Measurements from ENCODE around the gene KCTD11.
A peak's percentile ranks its signal among the peaks of the same experiment; 100 is the strongest.

The KCTD11 gene

DNA sequence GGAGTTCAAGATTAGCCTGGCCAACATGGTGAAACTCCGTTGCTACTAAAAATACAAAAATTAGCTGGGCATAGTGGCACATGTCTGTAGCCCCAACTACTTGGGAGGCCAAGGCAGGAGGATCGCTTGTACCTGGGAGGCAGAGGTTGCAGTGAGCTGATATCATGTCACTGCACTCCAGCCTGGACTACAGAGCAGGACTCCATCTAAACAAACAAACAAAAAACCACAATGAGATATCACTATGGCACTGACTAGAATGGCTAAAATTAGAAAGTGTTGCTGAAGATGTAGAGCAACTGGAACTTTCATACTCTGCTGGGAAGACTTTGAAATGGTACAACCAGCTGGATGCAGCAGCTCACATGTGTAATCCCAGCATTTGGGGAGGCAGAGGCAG, 22.4 kb downstream of the KCTD11 start:
- DNase-seq (ENCODE audit: low read depth in 1 of 2, low spot score in 1 of 2), result no peak

DNA sequence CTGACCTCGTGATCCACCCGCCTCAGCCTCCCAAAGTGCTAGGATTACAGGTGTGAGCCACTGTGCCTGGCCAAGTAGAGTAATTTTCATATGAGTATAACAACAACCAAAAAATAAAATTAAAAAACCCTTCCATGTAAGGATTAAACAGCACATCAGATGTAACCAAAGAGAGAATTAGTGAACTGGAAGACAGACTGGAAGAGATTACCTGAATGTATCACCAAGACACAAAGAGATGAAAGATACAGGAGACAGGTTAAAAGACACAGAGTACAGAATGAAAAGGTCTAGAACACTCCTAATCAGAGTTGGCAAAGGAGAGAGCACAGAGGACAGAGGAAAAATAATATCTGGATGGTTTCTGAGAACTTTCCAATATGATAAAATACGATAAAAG, 27.2 kb downstream of the KCTD11 start:
- no peak for DNase-seq (ENCODE audit: low read depth in 1 of 2, low spot score in 1 of 2)

DNA sequence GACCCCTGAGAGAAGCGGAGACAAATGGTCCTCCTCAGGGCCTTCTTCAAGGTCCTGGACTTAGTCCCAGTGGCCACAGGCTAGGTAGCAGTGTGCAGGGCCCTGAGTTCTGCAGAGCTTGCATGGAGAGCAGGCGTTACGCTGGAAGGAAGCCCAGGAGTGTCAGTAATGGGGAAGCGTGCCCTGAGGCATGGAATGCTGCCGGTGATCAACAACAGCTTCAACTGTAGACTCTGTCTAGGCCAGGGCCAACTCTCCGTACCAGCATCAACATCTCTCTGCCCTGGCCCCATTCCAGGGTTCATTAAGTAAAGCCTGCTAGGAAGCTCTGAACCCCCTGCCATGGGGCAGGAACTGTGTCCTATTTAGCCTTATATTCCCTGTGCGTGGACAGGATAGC, 28.4 kb downstream of the KCTD11 start:
- no peak for DNase-seq (ENCODE audit: low read depth in 1 of 2, low spot score in 1 of 2)

DNA sequence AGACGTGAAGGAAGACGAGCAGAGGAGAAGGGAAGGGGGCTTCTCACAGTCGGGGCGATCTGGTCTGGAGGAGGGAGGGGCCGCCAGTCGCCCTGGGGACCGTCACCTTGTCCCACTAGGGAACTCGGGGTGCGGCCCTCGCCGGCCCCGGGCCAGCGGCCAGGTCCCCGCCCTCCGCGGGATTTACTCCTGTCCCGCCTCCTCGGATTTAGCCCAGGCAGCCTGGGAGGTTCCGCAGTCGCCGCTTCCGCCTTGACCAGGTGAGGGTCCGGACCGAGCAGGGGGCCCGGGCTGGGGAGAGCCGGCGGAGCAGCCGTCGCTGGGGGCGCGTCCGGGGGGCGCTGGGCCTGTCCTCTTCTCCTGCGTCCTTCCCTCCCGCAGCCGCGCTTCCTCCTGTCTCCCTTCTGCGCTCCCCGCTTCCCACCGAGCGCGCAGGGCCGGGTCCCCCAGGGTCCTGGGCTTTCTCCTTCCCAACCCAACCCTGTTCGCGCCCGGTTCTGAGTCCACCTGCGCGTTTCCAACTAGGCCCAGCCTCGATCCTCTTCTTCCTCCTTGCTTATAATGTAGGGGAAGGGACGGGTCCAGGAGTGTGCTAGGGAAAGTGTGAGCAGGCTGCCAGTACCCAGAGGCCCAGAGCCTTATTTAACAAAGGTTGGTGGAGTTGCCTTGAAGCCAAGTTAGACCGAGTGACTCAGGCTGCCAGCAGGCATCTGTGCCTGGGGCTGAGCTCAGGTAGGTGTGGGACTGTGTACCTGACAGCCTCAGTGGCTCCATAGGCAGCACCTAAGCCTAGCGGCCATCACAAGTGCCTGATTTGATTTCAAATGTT, 29.1 kb downstream of the KCTD11 start, which contains the start of gene TNK1:
TSS of gene TNK1 (plus strand) at position 235 of the 829 bp plus-strand sequence. CDS start 1,838 bp downstream, outside the sequence.
- no peak for DNase-seq (ENCODE audit: low read depth in 1 of 2, low spot score in 1 of 2)

DNA sequence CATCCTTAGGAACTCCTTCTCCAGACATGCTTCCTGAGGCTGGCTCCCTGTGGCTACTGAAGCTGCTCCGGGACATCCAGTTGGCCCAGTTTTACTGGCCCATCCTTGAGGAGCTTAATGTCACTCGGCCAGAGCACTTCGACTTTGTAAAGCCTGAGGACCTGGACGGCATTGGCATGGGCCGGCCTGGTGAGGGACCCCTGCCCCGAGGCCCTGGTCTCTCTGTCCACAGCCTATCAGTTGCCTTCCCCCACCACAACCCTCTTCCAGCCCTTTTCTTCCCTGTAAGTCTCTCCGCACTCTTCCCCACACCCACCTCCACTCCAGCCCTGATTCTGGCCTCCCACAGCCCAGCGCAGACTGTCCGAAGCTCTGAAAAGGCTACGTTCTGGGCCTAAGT, 30.9 kb downstream of the KCTD11 start:
- DNase-seq (ENCODE audit: low read depth in 1 of 2, low spot score in 1 of 2), result no peak

DNA sequence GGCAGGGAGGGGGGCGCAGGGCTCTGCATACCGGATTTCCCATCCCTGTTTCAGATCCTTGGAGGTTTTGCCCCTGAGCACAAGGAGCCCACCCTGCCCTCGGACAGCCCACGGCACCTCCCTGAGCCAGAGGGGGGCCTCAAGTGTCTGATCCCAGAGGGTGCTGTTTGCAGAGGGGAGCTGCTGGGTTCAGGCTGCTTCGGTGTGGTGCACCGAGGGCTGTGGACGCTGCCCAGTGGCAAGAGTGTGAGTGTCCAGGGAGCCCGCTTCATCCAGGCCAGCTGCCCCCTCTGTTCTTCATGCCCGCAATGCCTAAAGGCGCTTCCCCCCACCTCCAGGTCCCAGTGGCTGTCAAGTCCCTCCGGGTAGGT, 31.4 kb downstream of the KCTD11 start:
- no peak for DNase-seq (ENCODE audit: low read depth in 1 of 2, low spot score in 1 of 2)

DNA sequence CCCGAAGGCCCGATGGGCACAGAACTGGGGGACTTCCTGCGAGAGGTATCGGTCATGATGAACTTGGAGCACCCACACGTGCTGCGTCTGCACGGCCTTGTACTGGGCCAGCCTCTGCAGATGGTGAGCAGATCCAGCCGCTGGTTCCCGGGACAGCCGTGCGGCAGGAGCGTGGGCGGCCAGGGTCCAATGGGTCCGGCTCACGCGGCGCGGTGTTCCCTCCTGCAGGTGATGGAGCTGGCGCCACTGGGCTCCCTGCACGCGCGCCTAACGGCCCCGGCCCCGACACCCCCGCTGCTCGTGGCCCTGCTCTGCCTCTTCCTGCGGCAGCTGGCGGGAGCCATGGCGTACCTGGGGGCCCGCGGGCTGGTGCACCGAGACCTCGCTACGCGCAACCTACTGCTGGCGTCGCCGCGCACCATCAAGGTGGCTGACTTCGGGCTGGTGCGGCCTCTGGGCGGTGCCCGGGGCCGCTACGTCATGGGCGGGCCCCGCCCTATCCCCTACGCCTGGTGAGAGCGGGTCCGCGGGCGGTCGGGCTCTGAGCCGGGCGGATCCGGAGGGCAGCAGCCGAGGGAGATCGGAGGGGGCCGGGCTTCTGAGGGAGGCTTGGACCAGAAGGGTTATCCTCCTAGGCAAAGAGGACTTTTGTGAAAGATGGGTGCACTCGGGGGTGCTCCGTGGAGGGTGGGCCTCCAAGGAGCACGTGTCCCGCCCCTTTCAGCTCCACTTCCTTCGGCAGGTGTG, 32.0 kb downstream of the KCTD11 start:
- peak; percentile 51 to 59 for DNase-seq (ENCODE audit: low read depth in 1 of 2, low spot score in 1 of 2)

DNA sequence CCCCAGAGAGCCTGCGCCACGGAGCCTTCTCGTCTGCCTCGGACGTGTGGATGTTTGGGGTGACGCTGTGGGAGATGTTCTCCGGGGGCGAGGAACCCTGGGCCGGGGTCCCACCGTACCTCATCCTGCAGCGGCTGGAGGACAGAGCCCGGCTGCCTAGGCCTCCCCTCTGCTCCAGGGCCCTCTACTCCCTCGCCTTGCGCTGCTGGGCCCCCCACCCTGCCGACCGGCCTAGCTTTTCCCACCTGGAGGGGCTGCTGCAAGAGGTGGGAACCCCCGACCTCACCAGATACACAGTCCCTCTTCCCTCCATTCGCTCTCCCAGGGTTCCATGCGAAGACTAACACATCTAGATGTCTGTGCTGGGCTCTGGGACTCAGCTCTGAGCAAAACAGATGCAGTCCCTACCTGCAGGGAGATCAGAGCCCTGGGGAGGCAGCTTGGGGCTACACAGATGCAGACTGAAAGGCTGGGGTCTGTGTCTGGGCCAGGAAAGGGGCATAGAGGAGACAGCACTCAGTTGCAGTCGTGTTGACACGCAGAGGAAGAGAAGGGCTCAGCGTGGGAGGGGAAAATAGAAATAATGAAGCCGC, 32.6 kb downstream of the KCTD11 start:
- no peak for DNase-seq (ENCODE audit: low read depth in 1 of 2, low spot score in 1 of 2)

DNA sequence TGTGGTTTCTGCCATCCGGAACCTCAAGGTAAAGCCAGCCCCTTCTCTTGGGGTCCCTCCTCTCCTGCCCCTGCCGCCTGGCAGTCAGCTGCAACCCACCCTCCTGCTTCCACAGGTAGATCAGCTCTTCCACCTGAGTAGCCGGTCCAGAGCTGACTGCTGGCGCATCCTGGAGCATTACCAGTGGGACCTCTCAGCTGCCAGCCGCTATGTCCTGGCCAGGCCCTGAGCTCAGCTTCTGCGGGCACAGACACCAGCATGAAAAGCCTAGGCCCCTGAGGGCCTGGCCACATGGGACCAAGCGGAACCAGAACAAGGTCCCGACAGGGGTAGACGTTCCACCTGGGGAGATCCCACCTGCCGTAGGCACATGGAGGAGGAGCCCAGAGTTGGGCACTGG, 36.9 kb downstream of the KCTD11 start:
- no peak for DNase-seq (ENCODE audit: low read depth in 1 of 2, low spot score in 1 of 2)

DNA sequence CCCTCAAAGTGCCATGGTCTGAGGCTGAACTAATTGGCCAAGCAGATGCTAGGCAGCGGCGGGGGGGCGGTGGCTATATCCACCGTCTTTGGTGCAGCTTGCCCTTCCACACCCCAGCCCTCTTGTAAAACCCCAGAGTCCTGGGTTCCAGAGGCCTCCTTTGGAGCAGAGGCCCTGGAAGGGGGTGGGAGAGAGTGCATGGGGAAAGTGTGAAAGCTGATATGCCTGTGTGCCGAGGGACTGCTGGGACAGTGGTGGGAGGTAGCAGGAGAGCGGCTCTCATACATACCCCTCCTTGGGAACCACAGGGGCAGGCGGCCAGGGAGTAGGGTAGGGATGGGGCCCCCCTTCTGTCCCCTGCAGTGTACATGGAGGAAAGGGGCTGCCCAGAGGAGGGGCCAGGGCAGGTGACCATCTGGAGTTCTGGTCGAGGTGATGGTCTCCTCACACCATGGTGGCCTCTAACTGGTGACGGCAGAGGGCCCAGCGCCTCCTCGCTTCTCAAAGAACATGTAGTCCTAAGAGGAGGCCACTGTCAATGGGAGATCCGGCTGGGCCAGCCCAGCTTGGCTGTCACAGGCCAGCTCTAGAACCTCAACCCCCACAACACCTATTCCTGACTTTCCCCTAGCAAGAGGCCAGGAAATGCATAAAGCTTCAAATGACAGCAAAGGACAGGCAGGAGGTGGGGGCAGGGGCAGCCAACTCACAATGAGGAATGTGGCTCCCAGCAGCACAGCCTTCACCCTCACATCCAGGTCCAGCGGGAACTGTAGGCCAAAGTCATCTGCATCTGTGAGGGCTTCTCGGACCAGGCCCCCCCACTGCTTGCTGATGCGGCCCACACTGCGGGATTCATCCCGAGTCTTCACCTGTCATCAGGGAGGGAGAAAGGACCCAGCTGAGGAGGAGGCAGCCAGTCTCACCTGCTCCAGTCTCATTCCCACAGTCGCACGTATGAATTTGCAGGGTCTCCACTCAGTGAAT, 38.3 kb downstream of the KCTD11 start:
- no peak for DNase-seq (ENCODE audit: low read depth in 1 of 2, low spot score in 1 of 2)

DNA sequence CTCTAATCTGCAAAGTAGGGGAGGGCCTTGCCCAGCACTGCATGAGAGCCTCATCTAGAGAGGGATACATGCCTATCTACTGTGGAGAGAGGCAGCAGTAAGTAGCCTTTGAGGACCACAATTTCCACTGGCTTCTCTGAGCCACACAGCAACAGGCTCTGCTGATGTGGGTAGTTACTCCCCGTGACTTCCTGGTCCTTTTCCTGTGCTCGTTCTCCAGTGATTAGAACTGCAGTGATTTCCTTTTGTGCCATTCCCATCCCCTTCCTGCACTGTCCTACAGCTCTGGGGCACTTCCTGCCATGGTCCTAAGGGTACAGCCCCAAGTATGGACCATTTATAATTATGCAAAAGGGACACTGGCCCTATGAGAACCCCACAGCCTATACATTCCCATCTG, 39.3 kb downstream of the KCTD11 start:
- no peak for DNase-seq (ENCODE audit: low read depth in 1 of 2, low spot score in 1 of 2)

DNA sequence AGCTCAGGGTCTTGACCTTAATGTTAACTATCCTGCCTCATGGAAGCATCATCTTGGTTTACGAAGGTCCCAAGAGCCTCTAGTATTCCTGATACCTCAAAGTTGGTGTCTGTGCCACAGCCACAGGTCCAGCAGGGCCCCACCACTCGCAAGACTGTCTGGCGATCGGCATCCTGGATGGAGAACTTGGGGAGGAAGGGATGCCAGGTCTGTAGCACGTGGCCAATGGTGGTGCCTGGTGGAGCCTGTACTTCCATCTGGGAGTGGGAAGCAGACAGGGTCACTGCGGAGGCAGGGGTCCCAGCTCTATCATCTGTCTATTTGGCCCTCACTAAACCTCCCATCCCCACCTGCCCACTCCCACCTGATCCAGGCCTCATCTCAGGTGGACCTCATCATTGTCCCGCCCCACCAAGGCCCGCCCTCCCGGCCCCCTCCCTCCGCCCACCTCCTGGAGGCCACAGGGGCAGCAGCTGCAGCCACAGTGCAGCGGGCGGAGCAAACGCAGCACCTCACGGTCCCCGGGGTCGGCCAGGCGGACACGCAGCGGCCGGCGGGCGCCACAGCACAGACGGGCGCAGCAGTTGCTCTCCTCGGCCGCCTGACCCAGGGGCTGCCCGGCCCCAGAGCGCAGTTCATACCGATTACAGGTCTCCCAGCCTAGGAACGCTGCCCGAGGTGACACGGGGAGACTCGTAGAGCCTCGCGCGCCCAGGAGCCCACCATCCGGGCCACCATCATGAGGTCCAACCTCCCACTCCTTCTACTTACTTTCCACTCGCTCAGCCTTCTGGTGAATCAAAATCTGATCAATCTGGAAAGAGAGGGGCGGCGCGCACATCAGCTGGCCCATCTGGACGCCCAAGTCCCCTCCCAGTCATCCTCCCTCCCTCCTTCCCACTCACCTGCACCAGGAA, 41.0 kb downstream of the KCTD11 start:
- no peak for DNase-seq (ENCODE audit: low read depth in 1 of 2, low spot score in 1 of 2)

DNA sequence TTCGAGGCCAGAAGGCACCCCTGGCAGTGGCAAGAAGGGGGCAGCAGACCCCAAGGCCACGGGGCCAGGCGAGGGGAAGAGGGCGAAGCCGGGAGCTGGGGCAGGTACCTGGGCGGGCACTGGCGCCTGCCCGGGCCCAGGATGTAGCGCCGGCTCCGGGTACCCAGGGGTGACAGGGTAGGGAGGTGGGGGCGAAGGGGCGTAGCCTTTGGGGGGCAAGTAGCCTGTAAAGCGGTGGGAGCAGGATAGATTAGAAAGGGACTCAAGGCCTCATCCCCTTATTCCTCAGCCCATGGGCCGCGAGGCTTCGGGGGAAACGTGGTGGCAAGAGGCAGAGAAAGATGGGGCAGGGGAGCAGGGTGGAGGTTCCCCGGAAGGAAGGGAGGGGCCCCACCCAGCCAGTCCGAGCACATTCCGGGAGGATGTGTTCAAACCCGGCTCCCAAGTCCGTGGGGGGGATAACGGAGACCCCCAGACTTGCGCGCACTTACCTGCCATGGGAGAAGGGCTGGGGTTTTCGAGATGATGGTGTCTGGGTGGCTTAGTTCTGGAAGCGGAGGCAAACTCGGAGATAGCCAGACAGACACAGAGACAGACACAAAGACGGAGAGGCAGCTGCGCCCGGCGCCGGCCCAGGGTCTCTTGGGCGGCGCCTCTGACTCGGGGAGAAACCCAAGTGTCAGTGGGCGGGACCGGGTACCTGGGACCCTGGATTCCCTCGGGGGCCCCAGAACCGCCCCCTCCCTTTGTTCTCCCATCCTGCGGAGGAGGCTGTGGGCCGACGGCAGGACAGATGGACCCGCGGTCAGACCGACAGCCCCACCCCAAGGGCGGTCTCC, 41.9 kb downstream of the KCTD11 start:
- no peak for DNase-seq (ENCODE audit: low read depth in 1 of 2, low spot score in 1 of 2)

DNA sequence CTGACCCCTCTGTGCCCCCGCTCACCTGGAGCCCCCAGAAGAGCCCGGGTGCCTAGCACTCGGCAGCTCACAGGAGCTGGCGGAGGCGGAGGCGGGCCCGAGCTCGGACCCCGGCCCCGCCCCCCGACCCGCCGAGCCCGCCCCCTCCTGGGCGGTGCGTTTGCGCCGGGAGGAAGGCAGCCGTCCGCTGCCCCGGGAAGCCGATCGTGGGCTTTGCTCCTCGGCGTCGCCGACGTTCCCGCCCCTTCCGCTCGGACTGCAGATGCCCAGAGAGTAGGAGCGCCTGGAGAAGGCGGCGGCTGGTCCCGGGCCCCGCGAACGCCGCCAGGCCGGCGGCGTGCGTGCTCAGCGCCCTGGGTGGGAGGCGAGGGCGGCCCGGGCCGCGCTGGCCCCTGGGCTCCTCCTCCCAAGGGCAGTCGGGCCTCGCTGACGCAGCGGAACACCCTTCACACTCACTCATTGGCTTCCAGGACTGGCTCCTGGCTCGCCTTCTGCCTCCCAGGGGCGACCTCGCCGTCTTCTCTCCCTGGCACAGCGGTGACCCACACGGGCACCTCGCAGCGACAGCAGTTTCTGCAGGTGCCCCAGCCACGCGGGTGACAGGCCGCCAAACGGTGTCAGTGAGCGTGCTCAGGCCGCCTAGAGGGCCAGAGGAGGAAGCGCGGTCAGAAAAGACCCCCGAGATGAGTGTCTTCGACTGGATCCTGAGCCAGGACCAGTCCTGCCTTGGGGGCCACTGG, 42.7 kb downstream of the KCTD11 start, which contains the start of gene PLSCR3:
TSS of gene PLSCR3 (minus strand) at position 74 of the 740 bp plus-strand sequence. CDS start 415 bp downstream, outside the sequence.
- peak; percentile 71 to 75 for DNase-seq (ENCODE audit: low read depth in 1 of 2, low spot score in 1 of 2)

DNA sequence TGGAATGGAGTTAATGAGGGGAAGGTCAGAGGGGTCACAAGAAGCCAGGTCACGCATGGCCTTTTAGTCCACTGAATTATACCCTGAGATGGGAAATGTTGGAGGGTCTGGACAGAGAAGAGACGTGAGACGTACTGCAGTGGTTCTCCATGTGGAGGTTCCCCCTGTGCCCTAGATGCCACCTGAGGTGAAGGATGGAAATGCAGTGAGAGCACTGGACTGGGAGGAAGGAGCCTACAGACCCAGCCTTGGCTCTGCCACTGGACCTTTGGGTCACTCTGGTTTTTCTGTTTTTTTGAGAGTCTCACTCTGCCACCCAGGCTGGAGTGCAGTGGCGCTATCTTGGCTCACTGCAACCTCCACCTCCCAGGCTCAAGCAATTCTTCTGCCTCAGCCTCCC, 44.2 kb downstream of the KCTD11 start:
- DNase-seq (ENCODE audit: low read depth in 1 of 2, low spot score in 1 of 2), result no peak

DNA sequence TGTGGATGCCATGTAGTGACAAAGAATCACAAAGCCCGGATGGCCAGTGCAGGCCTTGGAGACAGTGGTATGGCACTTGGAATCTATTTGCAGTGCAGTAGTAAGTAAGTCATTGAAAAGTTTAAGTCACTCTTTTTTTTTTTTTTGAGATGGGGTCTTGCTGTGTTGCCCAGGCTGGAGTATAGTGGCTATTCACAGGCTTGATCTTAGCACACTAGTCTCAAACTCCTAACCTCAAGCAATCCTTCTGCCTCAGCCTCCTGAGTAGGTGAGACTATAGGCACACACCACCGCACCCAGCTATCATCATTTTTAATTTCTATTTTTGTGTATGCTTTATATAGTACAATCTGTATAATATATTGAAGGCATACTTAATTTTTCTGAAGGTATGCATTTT, 46.6 kb downstream of the KCTD11 start:
- no peak for DNase-seq (ENCODE audit: low read depth in 1 of 2, low spot score in 1 of 2)

DNA sequence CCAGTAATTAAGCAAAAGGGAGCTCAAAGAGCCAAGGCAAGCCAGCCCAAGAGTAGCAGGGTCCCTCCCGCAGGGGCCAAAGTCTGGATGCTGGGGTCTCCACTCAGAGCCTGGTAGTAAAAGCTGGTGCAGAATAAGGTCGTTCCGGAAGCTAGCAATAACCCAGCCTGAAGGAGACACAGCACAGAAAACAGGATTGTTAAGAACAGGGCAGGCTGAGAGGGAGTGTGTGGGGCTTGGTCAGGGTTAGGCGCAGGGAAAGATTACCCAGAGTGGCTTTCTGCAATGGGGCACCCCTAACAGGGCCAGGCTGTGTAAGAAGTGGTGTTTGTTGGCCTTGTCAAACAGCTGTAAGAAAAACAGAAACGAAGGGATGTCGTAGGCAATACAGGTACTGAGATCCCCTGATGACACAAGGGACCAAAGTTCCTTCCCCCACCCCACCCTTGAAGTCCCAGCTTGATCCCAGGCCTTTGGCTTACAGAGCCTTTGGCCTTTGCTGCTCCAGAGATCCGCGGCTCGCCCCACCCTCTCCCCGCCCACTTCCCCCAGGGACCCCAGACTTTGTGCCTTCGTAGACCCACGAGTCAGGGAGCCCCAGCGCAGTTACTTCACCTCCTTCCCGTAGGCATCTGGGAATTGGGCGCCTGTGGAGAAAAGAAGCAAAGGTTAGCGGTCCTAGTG, 51.2 kb downstream of the KCTD11 start:
- DNase-seq (ENCODE audit: low read depth in 1 of 2, low spot score in 1 of 2), result no peak

DNA sequence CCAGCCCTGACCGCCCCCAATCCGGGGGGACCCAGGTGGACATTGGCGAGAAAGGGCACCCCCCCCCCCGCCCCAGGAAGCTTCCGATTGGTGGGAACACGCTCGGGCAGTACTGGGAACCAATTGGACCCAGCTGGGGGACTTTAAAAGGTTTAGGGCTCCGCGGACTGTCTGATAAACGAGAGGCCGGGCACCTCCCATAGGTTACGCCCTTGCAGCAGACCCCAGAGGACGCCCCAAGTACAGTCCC, 51.7 kb downstream of the KCTD11 start:
- no peak for DNase-seq (ENCODE audit: low read depth in 1 of 2, low spot score in 1 of 2)
